UCSD-AML1 (cell line): Measurements from ENCODE around the gene RPS5.
"Not testable (repeated sequence)": the region's sequence is repeated elsewhere in the genome, so short reads cannot be mapped to it uniquely, and the experiment has no call there.

Source experiments
- DNase-seq: peaks from one replicate; lab custom pipeline; 2025; ENCODE audit not compliant: unreplicated experiment; lab: John Stamatoyannopoulos, UW

The RPS5 gene

GRCh38 chr19:58356766-58357480 lies 30.1 kb upstream of the RPS5 start:
- no peak for DNase-seq

GRCh38 chr19:58357481-58358145 lies 29.5 kb upstream of the RPS5 start:
- no peak for DNase-seq

- peak; percentile 80 for DNase-seq
Measured at GRCh38 chr19:58361900-58362271, 25.2 kb upstream of the RPS5 start.

- DNase-seq = peak; percentile 97
Measured at GRCh38 chr19:58362272-58362994, 24.6 kb upstream of the RPS5 start, which contains the start of gene ZNF497. Gene ZNF497 (minus strand): TSS chr19:58362751. CDS start chr19:58357635, 5,116 bp downstream.

GRCh38 chr19:58364146-58364545 lies 22.9 kb upstream of the RPS5 start:
- DNase-seq = no peak

GRCh38 chr19:58366585-58367430 lies 20.3 kb upstream of the RPS5 start:
- DNase-seq = no peak

- no peak for DNase-seq
Measured at GRCh38 chr19:58367698-58368454, 19.2 kb upstream of the RPS5 start.

GRCh38 chr19:58368561-58369360 lies 18.3 kb upstream of the RPS5 start:
- DNase-seq = no peak

- no peak for DNase-seq
Measured at GRCh38 chr19:58372311-58373133, 14.5 kb upstream of the RPS5 start.

GRCh38 chr19:58374200-58374599 lies 12.9 kb upstream of the RPS5 start:
- no peak for DNase-seq

- DNase-seq = not testable (repeated sequence)
Measured at GRCh38 chr19:58376724-58377123, 10.3 kb upstream of the RPS5 start.

GRCh38 chr19:58379246-58379645 lies 7.8 kb upstream of the RPS5 start:
- no peak for DNase-seq

- no peak for DNase-seq
Measured at GRCh38 chr19:58380037-58380661, 6.9 kb upstream of the RPS5 start.

GRCh38 chr19:58380662-58381459 lies 6.2 kb upstream of the RPS5 start, which contains the start of gene ZNF837:
Gene ZNF837 (minus strand): TSS chr19:58381030. CDS start chr19:58369332, 11,698 bp downstream.
- peak; percentile 98 for DNase-seq

- no peak for DNase-seq
Measured at GRCh38 chr19:58381460-58382212, 5.4 kb upstream of the RPS5 start.

GRCh38 chr19:58382997-58383603 lies 4.0 kb upstream of the RPS5 start:
- no peak for DNase-seq
